HG02981 (cell line): ENCODE measurements around the gene TCF7L2.
A peak's percentile ranks its signal among the peaks of the same experiment; 100 is the strongest.
"Not testable (repeated sequence)": the region's sequence is repeated elsewhere in the genome, so short reads cannot be mapped to it uniquely, and the experiment has no call there.

Experiments
- ATAC-seq: cut with Tn5 transposase; IDR thresholded peaks from one replicate; pipeline ENCODE4 v1.9.1; 2021; ENCODE audit warnings: mild to moderate bottlenecking, moderate library complexity; ENCODE audit not compliant: unreplicated experiment

The TCF7L2 gene

GRCh38 chr10:113087165-113088029 is 137.3 kb downstream of the TCF7L2 start:
- no peak for ATAC-seq

DNA sequence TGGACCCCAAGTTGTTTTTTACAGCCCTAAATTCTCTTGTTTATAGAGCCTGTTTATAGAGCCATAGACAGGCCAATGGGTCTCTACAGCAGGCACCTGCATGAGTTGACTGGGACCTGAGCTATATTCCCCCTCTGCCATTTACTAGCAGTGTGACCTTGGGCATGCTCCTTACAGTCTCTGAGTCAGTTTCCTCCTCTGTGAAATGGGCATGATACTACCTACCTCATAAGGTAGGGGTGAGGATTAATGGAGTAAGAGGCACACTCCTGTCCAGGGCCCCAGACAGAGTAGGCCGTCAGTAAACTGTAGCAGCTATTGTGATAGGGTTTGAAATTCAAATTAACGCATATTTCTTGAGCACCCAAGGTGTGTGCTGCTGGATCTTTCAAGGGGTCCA is 138.1 kb downstream of the TCF7L2 start:
- ATAC-seq = no peak

DNA sequence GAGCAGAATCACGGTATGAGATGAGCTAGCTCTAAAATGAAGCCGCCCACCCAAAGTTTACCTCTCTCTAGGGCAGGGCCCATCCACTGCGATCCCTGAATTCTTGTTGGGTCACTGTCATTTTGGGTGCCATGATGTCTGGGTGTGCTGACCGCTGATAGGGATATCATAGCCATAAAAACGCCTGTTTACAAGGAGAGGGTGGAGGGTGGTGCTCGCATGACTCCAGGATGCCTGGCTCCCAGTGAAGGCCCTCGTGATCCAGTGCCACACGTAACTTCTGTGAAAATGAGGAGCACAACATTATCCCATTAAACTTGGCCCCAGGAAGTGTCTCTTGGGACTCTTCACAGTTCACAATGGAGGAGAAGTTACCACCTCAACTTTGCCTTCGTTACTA is 139.5 kb downstream of the TCF7L2 start:
- ATAC-seq = no peak

DNA sequence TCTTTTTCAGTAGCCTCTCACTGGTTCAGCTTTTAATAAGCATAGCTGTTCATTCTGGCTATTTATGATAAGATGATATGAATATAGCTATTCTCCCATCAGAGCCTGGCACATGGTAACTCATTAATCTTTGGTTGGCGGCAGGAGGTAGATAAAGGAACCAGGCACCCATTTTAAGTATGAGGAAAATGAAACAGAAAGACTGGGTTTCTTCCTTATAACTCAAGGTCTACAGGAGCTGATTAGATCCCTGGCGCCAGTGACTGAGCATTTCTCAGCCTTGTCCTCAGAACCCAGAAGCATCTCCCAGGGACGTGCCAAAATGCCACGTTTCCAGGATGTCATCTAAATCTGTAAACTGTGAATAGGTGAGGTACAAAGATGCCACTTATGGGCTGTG is 141.9 kb downstream of the TCF7L2 start:
- no peak for ATAC-seq

DNA sequence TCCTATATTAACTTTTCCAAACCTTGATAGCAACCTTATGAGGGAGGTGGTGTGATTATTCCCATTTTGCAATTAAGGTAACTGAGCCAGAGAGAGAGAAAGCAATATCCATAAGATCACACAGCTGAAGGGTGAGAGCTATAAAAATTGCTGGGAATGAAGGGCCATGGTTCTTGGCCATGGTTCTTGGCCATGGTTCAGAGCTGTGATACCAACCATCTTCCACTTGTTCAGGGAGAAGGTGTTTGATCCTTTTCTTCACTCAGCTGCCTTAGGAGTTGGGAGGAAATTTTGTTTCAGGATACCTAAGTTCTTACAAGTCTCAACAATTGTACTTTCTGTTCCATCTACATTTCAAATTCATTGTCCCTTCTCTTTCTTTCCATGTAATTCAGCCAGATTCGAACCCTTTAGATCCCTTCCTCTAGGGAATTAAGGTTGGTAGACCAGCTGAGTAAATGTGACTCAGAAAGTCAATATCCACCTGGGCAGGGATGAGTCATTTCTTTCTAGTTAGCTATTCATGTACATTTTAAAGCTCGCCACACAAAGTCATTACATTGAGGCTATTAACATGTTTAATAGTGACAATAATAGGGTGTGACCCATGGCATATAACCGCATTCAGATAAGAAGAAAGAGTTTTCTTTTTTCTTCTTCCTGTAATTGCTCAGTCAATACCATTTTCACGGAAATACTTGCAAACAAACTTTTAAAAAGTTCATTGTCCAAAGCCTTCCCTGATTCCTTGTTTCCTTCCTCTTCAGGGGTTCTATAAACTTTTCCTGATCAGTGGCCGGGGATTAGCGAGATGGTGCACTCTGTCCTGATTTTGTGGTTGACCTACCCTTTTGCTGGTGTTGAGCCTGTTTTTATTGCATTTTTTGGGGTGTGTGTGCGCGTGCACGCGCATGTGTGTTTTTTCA is 143.4 kb downstream of the TCF7L2 start:
- peak; percentile 66 for ATAC-seq

DNA sequence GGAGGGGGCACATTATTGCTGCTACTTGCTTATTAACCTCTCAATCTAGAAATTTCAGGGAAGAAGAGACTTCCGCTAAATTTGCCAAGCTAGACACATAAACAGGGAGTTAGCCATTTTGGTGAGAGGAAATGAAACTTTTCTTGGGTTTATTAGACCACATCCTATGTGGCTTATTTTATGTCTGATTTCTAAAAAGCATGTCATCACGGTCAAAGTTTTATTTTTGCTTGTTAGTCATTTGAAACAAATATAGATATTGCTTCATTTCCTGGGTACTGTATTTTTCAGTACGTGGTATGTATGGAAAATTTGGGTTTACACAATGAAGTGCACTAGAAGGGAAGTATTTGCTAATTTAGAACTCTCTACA is 144.1 kb downstream of the TCF7L2 start:
- ATAC-seq = peak; percentile 79

DNA sequence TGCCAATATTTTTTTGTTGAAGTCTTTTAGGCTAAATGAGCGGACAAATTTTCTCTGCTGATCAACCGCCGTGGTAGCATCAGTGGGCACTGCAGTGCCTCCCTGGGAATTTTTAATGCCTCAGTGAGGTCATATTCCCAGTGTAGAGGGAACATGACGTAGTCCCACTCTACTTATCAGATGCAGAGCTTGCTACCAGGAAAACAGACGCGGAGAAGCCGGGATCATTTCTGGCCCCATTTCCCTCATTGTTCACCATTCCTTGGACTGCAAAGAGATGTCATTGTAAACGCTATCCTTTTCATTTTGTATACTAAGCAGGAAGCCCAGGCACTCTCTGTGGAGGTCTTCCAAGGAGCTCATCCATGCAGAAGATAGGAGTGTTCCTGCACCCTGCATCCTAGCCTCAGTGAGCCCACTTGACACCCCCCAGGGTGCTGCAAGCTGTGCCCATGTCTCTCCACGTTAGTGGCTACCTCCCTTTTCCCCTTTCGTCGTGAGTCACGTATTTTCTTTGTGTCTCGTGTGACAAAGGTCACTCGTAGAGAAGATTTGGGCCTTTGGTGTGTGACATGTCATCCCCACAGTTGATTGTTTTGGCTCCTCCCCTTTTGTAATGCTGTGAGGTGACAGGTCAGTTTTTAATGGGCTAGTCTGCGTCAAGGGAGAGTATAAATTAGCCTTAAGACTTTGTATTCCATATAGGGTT is 145.5 kb downstream of the TCF7L2 start:
- no peak for ATAC-seq

GRCh38 chr10:113096128-113096996 is 146.3 kb downstream of the TCF7L2 start:
- no peak for ATAC-seq

- ATAC-seq = no peak
Measured at GRCh38 chr10:113097036-113097435, 147.0 kb downstream of the TCF7L2 start.

GRCh38 chr10:113099431-113100183 is 149.6 kb downstream of the TCF7L2 start:
- no peak for ATAC-seq

DNA sequence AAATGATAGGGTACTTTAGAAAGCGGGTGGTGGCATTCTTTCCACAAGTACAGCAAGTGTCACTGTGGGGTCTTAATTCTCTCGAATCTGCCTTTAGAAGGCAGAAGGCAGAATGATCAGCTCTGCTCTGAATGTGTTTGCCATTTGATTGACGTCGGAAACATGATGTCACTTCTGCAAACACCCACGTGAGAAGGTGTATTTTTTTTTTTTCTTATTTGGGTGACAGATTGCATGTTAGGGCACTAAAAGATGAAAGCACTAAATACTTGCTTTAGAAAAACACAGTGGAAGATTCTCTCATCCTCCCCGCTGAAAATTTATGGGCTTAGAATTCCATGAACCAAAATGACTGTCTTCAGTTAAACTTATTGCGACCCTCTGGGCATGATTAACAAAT is 150.2 kb downstream of the TCF7L2 start:
- no peak for ATAC-seq

DNA sequence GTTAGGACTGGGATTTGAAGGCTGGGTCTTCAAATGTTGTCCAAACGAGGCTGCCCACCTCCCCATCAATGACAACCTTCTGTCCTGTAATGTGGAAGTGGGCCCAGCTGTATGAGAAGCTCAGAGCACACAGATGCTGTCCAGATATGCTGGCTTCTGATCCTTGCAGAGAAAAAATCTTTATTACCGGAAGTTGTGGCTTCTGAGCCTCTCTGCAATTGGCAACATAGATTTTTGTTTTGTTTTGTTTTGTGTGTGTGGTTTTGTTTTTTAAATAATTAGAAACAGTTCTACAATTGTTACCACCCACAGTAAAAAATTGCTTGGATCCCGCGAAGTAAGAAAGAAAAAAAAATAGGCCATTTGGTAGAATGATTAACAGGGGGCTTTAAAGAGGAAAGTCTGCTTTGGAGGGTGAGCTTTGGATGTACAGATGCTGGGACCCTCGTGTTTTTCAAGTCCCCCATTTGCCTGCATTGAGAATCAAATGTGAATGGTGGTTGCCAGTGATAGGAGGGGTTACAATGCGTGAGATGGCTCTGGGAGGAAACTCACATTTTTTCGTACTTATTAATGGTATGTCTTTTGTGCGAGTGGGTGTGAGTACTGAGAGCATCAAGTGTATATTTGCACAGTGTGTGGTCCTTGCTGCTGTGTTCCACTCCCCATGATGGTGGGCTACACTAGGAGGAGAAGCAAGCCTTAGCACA is 153.2 kb downstream of the TCF7L2 start:
- ATAC-seq = no peak

DNA sequence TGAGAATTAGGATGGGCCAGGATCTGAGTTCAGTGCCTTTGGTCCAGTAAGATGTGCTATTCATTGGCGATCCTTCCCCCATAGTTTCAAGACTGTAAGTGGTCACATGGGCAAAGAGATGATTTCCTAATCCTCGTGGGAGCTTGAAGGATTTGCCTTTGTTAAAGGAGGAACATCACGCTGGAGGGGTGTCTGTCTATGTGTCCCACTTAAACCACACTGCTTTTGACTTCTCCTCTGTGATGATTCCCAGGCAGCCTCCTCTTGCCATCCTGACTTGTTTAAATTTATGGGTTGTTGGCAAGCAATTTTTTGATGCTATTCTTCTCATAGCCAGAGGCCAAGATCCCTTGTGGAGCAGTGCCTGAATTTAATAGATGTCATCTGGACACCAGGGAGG is 154.0 kb downstream of the TCF7L2 start:
- ATAC-seq = no peak

GRCh38 chr10:113108194-113108835 is 158.3 kb downstream of the TCF7L2 start:
- ATAC-seq = no peak

- ATAC-seq = no peak
Measured at GRCh38 chr10:113108948-113109347, 158.9 kb downstream of the TCF7L2 start.

GRCh38 chr10:113109482-113109881 is 159.4 kb downstream of the TCF7L2 start:
- ATAC-seq = not testable (repeated sequence)

DNA sequence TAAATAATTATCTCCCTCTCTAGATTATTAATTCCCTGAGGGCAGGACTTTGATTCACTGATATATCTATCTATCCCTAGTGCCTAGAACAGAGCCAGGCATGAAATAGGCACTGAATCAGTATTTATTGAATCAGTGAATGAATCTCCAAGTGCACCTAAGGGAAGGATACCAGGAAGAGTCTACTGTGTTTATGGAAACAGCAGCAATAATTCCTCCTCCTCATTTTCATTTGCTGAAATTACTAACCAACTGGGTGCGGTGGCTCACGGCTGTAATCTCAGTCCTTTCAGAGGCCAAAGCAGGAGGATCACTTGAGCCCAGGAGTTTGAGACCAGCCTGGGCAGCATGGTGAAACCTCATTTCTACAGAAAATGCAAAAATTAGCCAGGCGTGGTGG is 161.2 kb downstream of the TCF7L2 start:
- ATAC-seq = no peak
